Lung microvascular endothelial cell (primary cell): Measurements from ENCODE around the gene SAMD10. TPM values are rescaled to one million over a fixed set of nuclear protein-coding genes. Genes with fewer than 3 reads are reported as not detected.
"Not testable (repeated sequence)": the region's sequence is repeated elsewhere in the genome, so short reads cannot be mapped to it uniquely, and the experiment has no call there.

Experiments used
- DNase-seq, 2 donors: peaks; one replicate each; pipeline versions ENCODE4 v3.0.0 to v3.0.0-alpha.2; 2010; ENCODE audit warnings: low read depth in 2 of 2
- total RNA-seq: library from RNA; depleted of rRNA; stranded (reverse); fragments of >200 nt; gene quantifications from 2 replicates; pipeline ENCODE4 v1.2.1, GENCODE V29; 2014

The SAMD10 gene
- total RNA-seq, 1 donor from 2014 or later, result 3.2 TPM

- no peak for DNase-seq
These were observed 24.7 kb upstream of the SAMD10 start for GRCh38 chr20:64003960-64004725.

- no peak for DNase-seq
These were observed 22.2 kb upstream of the SAMD10 start for GRCh38 chr20:64001607-64002011.

GRCh38 chr20:64000906-64001305 lies 21.5 kb upstream of the SAMD10 start:
- no peak for DNase-seq

GRCh38 chr20:63982937-63983336 lies 3.5 kb upstream of the SAMD10 start:
- DNase-seq, result no peak

GRCh38 chr20:63980806-63981728 lies 1.6 kb upstream of the SAMD10 start, which contains the start of gene PRPF6:
TSS of gene PRPF6 (plus strand) at chr20:63981132. CDS start at chr20:63981246, 114 bp downstream.
- peak; percentile 97 for DNase-seq

- no peak for DNase-seq
These were observed 919 bp upstream of the SAMD10 start for GRCh38 chr20:63980317-63980805.

GRCh38 chr20:63979229-63979556 lies 249 bp downstream of the SAMD10 start:
- DNase-seq, result no peak

GRCh38 chr20:63978319-63979228 lies 868 bp downstream of the SAMD10 start:
- peak; percentile 46 to 62 for DNase-seq

GRCh38 chr20:63977739-63978276 lies 1.6 kb downstream of the SAMD10 start:
- peak in 1 of 2 donors; percentile 76 for DNase-seq

- DNase-seq, result no peak
These were observed 2.3 kb downstream of the SAMD10 start for GRCh38 chr20:63976980-63977738.

GRCh38 chr20:63976511-63976910 lies 2.9 kb downstream of the SAMD10 start:
- not testable (repeated sequence) for DNase-seq

GRCh38 chr20:63974402-63975200 lies 4.8 kb downstream of the SAMD10 start:
- DNase-seq, result no peak

- peak; percentile 87 to 92 for DNase-seq
These were observed 5.6 kb downstream of the SAMD10 start for GRCh38 chr20:63973636-63974401.

- DNase-seq, result no peak
These were observed 6.3 kb downstream of the SAMD10 start for GRCh38 chr20:63973160-63973479.

GRCh38 chr20:63972312-63973159 lies 6.9 kb downstream of the SAMD10 start:
- peak; percentile 81 to 83 for DNase-seq

- not testable (repeated sequence) for DNase-seq
These were observed 7.5 kb downstream of the SAMD10 start for GRCh38 chr20:63971960-63972311.

GRCh38 chr20:63970714-63971431 lies 8.6 kb downstream of the SAMD10 start:
- no peak for DNase-seq
